HG03439 (cell line): ENCODE data around the gene ATAT1.
A peak's percentile ranks its signal among the peaks of the same experiment; 100 is the strongest.

Experiments
- ATAC-seq: cut with Tn5 transposase; IDR thresholded peaks from one replicate; pipeline ENCODE4 v1.9.1; 2021; ENCODE audit warnings: mild to moderate bottlenecking, moderate library complexity; ENCODE audit not compliant: unreplicated experiment

ATAT1 gene

GRCh38 chr6:30613251-30614043 lies 13.2 kb upstream of the ATAT1 start:
- no peak for ATAC-seq

- no peak for ATAC-seq
These were observed 12.4 kb upstream of the ATAT1 start for GRCh38 chr6:30614044-30614842.

GRCh38 chr6:30614843-30615218 lies 11.8 kb upstream of the ATAT1 start:
- ATAC-seq, result peak; percentile 37

- ATAC-seq, result no peak
These were observed 11.3 kb upstream of the ATAT1 start for GRCh38 chr6:30615219-30615957.

- ATAC-seq, result no peak
These were observed 10.5 kb upstream of the ATAT1 start for GRCh38 chr6:30615958-30616810.

GRCh38 chr6:30616811-30617564 lies 9.7 kb upstream of the ATAT1 start, which contains the start of gene PPP1R10:
TSS of gene PPP1R10 (minus strand) at chr6:30617243. CDS start at chr6:30609944, 7,299 bp downstream.
- peak; percentile 81 for ATAC-seq

- peak; percentile 76 for ATAC-seq
These were observed 9.0 kb upstream of the ATAT1 start, which contains the start of gene MRPS18B for GRCh38 chr6:30617565-30618269. TSS of gene MRPS18B (plus strand) at chr6:30617840. CDS start at chr6:30617866, 26 bp downstream.

GRCh38 chr6:30618270-30618797 lies 8.3 kb upstream of the ATAT1 start:
- no peak for ATAC-seq

- no peak for ATAC-seq
These were observed 7.1 kb upstream of the ATAT1 start for GRCh38 chr6:30619561-30619960.

GRCh38 chr6:30625511-30625910 lies 1.2 kb upstream of the ATAT1 start:
- no peak for ATAC-seq

- ATAC-seq, result no peak
These were observed 9.2 kb downstream of the ATAT1 start for GRCh38 chr6:30635834-30636233.

- no peak for ATAC-seq
These were observed 13.8 kb downstream of the ATAT1 start for GRCh38 chr6:30640481-30640880.

GRCh38 chr6:30641048-30641447 lies 14.4 kb downstream of the ATAT1 start:
- ATAC-seq, result no peak

GRCh38 chr6:30643656-30644055 lies 17.0 kb downstream of the ATAT1 start:
- no peak for ATAC-seq

- no peak for ATAC-seq
These were observed 18.1 kb downstream of the ATAT1 start for GRCh38 chr6:30644769-30645168.

GRCh38 chr6:30645989-30646388 lies 19.3 kb downstream of the ATAT1 start:
- no peak for ATAC-seq

GRCh38 chr6:30646450-30647241 lies 20.0 kb downstream of the ATAT1 start, which contains the start of gene C6orf136:
TSS of gene C6orf136 (plus strand) at chr6:30647133. CDS start at chr6:30647232, 99 bp downstream.
- peak; percentile 56 for ATAC-seq
